Nephron (organoid): ENCODE measurements around the gene LDHB.

Experiments used
- H3K27ac Mint-ChIP-seq, 3 experiments: 2 replicates each; pipeline ENCODE4 v1.8.0; 2020; ENCODE audit warnings: mixed read lengths in 3 of 3, mild to moderate bottlenecking in 2 of 3, moderate library complexity in 1 of 3
- H3K27me3 Mint-ChIP-seq: 2 replicates; pipeline ENCODE4 v1.8.0; 2021; ENCODE audit warnings: low read depth, mild to moderate bottlenecking, moderate library complexity, mixed read lengths
- H3K36me3 Mint-ChIP-seq: 2 replicates; pipeline ENCODE4 v1.8.0; 2020; ENCODE audit warnings: low read depth, mixed read lengths
- H3K4me1 Mint-ChIP-seq: 2 replicates; pipeline ENCODE4 v1.8.0; 2020; ENCODE audit warnings: mixed read lengths
- H3K4me3 Mint-ChIP-seq, 3 experiments: 2 replicates each; pipeline ENCODE4 v1.8.0; 2020; ENCODE audit warnings: mild to moderate bottlenecking in 3 of 3, mixed read lengths in 3 of 3, moderate library complexity in 2 of 3
- H3K9me3 Mint-ChIP-seq: 2 replicates; pipeline ENCODE4 v1.8.0; 2020; ENCODE audit warnings: mixed read lengths
- CTCF ChIP-seq, 3 experiments: fragments of 200-600 bp; sonication (generic); IDR thresholded peaks; one replicate each; pipeline ENCODE4 v1.5.0; 2021; ENCODE audit warnings: antibody characterized with exemption in 3 of 3; ENCODE audit not compliant: unreplicated experiment in 3 of 3

LDHB gene

DNA sequence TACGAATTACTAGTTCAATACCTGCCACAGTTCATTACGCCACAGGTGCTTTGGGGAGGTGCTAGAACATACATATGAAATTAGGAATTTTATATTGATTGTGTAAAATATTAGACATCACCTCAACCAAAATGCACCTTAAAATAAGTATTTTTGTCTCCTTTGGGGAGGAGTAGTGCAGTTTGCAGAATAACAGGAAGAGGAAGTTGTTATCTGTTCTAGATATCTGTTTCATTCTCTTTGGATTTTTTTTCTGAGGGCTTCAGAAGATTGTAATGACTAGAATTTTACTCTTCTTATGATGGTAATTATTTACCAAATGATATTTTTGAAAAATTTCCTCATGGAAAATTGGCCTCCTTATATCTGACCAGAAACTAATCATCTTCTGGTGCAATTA, 43.1 kb downstream of the LDHB start:
- Mint-ChIP-seq H3K4me3 (no peak overlapping the region), H3K27ac (no peak overlapping the region), H3K36me3 (no peaks in the 10 kb centered on the region), H3K9me3 (no peaks in the 10 kb centered on the region), H3K27me3 (peaks cover 4% of the 10 kb centered on the region), H3K4me1 (no peaks in the 10 kb centered on the region)
- TF ChIP-seq CTCF (IDR thresholded peaks at IDR 0.05; ENCODE audit: unreplicated experiment in 3 of 3) = no peak

DNA sequence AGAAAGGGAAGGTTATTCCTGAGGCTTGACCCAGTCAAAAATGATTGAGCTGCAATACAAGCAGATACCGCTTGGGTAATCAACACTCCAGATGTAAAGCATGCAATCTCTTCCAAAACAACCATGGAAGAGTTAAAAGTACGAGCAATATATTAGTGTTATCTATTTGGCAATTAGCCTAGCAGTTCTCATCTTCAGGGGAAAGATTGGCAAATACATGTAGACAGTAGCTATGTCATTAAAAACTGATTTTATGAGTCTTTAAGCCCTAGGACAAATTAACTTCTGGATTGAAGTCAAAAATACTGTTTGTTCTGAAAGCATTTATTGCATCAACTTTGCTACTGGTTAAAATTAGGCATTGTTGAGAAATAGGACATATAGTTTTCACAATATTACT, 43.7 kb downstream of the LDHB start:
- no peak overlapping the region for H3K4me3 Mint-ChIP-seq
- H3K36me3 Mint-ChIP-seq = no peaks in the 10 kb centered on the region
- H3K4me1 Mint-ChIP-seq = no peaks in the 10 kb centered on the region
- H3K27me3 Mint-ChIP-seq = peaks cover 4% of the 10 kb centered on the region
- H3K27ac Mint-ChIP-seq = no peak overlapping the region
- no peaks in the 10 kb centered on the region for H3K9me3 Mint-ChIP-seq
- TF ChIP-seq CTCF (IDR thresholded peaks at IDR 0.05; ENCODE audit: unreplicated experiment in 3 of 3) = peak in 1 of 3 experiments; percentile 31

GRCh38 chr12:21608196-21608595, 49.4 kb downstream of the LDHB start:
- H3K27me3 Mint-ChIP-seq = no peaks in the 10 kb centered on the region
- no peak overlapping the region for H3K4me3 Mint-ChIP-seq
- H3K27ac Mint-ChIP-seq = no peak overlapping the region
- H3K36me3 Mint-ChIP-seq = no peaks in the 10 kb centered on the region
- H3K4me1 Mint-ChIP-seq = no peaks in the 10 kb centered on the region
- H3K9me3 Mint-ChIP-seq = no peaks in the 10 kb centered on the region
- TF ChIP-seq CTCF (IDR thresholded peaks at IDR 0.05; ENCODE audit: unreplicated experiment in 3 of 3) = no peak

GRCh38 chr12:21607701-21608100, 49.9 kb downstream of the LDHB start:
- Mint-ChIP-seq H3K9me3 (no peaks in the 10 kb centered on the region), H3K4me3 (no peak overlapping the region), H3K27ac (no peak overlapping the region)

DNA sequence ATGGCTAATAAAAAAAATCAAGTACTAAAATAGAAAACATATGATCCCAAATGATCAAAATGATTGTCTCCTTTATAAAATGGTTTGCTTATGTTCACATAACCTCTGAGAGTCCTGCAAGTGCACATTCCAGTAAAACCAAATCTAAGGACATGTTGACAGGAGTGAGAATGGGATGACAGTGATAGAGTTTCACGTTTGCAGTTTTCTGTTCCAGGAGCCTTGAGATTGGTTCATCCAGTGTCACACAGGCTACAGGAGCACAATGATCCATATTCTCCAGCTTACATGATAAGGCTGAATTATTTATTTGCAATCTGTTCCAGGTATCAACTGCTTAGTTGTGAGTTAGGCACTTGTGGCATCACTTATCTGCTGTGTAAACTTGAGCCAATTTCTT, 51.5 kb downstream of the LDHB start:
- TF ChIP-seq CTCF (IDR thresholded peaks at IDR 0.05; ENCODE audit: unreplicated experiment in 3 of 3) = no peak
- Mint-ChIP-seq H3K9me3 (no peaks in the 10 kb centered on the region), H3K4me1 (no peaks in the 10 kb centered on the region), H3K4me3 (no peak overlapping the region), H3K27ac (no peak overlapping the region), H3K27me3 (no peaks in the 10 kb centered on the region), H3K36me3 (no peaks in the 10 kb centered on the region)

More at GRCh38 chr12:21607701-21608100, 49.9 kb downstream of the LDHB start:
- Mint-ChIP-seq H3K4me1 (no peaks in the 10 kb centered on the region), H3K27me3 (no peaks in the 10 kb centered on the region), H3K36me3 (no peaks in the 10 kb centered on the region)
- peak; percentile 35 to 44 (median 38) for TF ChIP-seq CTCF (IDR thresholded peaks at IDR 0.05; ENCODE audit: unreplicated experiment in 3 of 3)

GRCh38 chr12:21604245-21605101, 53.2 kb downstream of the LDHB start, which contains the start of gene GYS2:
Gene GYS2, minus strand, starts transcription at chr12:21604847. Its CDS starts 255 bp downstream, at chr12:21604592.
- no peak within 1 kb of the TSS for H3K27ac Mint-ChIP-seq
- H3K36me3 Mint-ChIP-seq = no peaks in the 10 kb centered on the region
- no peak within 1 kb of the TSS for H3K4me3 Mint-ChIP-seq
- no peaks in the 10 kb centered on the region for H3K4me1 Mint-ChIP-seq
- H3K9me3 Mint-ChIP-seq = no peaks in the 10 kb centered on the region
- TF ChIP-seq CTCF (IDR thresholded peaks at IDR 0.05; ENCODE audit: unreplicated experiment in 3 of 3) = no peak
- no peaks in the 10 kb centered on the region for H3K27me3 Mint-ChIP-seq
